ENCODE measurements around the gene MYL6B. TPM values are rescaled to one million over a fixed set of nuclear protein-coding genes. Genes with fewer than 3 reads are reported as not detected.
A peak's percentile ranks its signal among the peaks of the same experiment; 100 is the strongest.

Gene MYL6B
- total and polyA plus RNA-seq, 2 experiments from 2014 or later = 96.9 to 164 TPM

DNA sequence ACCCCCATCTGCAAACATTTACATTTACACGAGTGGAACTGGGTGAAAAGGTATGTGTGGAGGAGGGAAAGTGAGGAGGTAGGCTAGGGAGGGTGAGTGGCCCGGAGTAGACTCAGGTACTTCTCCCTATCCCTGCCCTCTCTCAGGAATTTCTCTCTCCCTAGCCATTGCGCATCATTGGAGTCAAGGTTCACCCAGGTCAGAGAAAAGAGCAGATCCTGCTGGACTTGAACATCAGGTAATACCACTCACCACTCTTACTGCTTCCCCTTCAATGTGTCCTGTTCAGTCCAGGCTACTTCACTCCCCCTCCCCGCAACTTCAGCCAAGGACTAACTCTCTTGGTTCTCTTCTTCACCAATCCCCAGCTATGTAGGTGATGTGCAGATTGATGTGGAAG is 21.5 kb upstream of the MYL6B start:
- H3K79me2 ChIP-seq (replicated peaks; ENCODE audit: insufficient read depth) = peaks cover 21% of the 10 kb centered on the region
- ATAC-seq = no peak
- peaks cover 3% of the 10 kb centered on the region for H3K27me3 Mint-ChIP-seq (ENCODE audit: insufficient read depth, low read depth, poor library complexity)
- H3K27ac Mint-ChIP-seq = no peak overlapping the region
- peaks cover 55% of the 10 kb centered on the region for H3K36me3 Mint-ChIP-seq (ENCODE audit: low read depth)
- H3K4me3 ChIP-seq = no peak overlapping the region
- no peaks in the 10 kb centered on the region for H3K9me2 ChIP-seq (ENCODE audit: insufficient read depth)
- no peak overlapping the region for H3K4me2 ChIP-seq
- no peak for DNase-seq (ENCODE audit: low spot score)
- peaks cover 30% of the 10 kb centered on the region for H3K4me1 Mint-ChIP-seq
- no peak overlapping the region for H2AFZ ChIP-seq
- no peaks in the 10 kb centered on the region; the same call in 1 of the 2 replicates for H3F3A ChIP-seq (replicated peaks; ENCODE audit: low read depth)
- peaks cover 17% of the 10 kb centered on the region for H3K4me1 ChIP-seq (ENCODE audit: insufficient read depth)
- no peaks in the 10 kb centered on the region for H3K9me3 Mint-ChIP-seq
- peaks cover 13% of the 10 kb centered on the region; the same call in 1 of the 2 replicates for H4K20me1 ChIP-seq (replicated peaks; ENCODE audit: insufficient read depth)
- no peak overlapping the region for H3K27ac ChIP-seq (ENCODE audit: low read depth)
- no peaks in the 10 kb centered on the region for H3K27me3 ChIP-seq (ENCODE audit: insufficient read depth)
- peaks cover 30% of the 10 kb centered on the region for H3K36me3 ChIP-seq (ENCODE audit: insufficient read depth)
- TF ChIP-seq ZNF331 (CRISPR knock-in tag; IDR thresholded peaks at IDR 0.05; ENCODE audit: low read depth) = no peak
- TF ChIP-seq, protein P1, sequence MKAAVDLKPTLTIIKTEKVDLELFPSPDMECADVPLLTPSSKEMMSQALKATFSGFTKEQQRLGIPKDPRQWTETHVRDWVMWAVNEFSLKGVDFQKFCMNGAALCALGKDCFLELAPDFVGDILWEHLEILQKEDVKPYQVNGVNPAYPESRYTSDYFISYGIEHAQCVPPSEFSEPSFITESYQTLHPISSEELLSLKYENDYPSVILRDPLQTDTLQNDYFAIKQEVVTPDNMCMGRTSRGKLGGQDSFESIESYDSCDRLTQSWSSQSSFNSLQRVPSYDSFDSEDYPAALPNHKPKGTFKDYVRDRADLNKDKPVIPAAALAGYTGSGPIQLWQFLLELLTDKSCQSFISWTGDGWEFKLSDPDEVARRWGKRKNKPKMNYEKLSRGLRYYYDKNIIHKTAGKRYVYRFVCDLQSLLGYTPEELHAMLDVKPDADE (IDR thresholded peaks at IDR 0.05) = no peak
- no peak for TF ChIP-seq EZH2phosphoT487 (IDR thresholded peaks at IDR 0.05; ENCODE audit: unreplicated experiment)
- TF ChIP-seq EZH2 (IDR thresholded peaks at IDR 0.05; ENCODE audit: low read depth, unreplicated experiment) = no peak
- TF ChIP-seq JUNB (IDR thresholded peaks at IDR 0.05; ENCODE audit: unreplicated experiment) = no peak
- TF ChIP-seq STAT1 (IDR thresholded peaks at IDR 0.05; ENCODE audit: unreplicated experiment) = no peak
- TF ChIP-seq, protein P2, sequence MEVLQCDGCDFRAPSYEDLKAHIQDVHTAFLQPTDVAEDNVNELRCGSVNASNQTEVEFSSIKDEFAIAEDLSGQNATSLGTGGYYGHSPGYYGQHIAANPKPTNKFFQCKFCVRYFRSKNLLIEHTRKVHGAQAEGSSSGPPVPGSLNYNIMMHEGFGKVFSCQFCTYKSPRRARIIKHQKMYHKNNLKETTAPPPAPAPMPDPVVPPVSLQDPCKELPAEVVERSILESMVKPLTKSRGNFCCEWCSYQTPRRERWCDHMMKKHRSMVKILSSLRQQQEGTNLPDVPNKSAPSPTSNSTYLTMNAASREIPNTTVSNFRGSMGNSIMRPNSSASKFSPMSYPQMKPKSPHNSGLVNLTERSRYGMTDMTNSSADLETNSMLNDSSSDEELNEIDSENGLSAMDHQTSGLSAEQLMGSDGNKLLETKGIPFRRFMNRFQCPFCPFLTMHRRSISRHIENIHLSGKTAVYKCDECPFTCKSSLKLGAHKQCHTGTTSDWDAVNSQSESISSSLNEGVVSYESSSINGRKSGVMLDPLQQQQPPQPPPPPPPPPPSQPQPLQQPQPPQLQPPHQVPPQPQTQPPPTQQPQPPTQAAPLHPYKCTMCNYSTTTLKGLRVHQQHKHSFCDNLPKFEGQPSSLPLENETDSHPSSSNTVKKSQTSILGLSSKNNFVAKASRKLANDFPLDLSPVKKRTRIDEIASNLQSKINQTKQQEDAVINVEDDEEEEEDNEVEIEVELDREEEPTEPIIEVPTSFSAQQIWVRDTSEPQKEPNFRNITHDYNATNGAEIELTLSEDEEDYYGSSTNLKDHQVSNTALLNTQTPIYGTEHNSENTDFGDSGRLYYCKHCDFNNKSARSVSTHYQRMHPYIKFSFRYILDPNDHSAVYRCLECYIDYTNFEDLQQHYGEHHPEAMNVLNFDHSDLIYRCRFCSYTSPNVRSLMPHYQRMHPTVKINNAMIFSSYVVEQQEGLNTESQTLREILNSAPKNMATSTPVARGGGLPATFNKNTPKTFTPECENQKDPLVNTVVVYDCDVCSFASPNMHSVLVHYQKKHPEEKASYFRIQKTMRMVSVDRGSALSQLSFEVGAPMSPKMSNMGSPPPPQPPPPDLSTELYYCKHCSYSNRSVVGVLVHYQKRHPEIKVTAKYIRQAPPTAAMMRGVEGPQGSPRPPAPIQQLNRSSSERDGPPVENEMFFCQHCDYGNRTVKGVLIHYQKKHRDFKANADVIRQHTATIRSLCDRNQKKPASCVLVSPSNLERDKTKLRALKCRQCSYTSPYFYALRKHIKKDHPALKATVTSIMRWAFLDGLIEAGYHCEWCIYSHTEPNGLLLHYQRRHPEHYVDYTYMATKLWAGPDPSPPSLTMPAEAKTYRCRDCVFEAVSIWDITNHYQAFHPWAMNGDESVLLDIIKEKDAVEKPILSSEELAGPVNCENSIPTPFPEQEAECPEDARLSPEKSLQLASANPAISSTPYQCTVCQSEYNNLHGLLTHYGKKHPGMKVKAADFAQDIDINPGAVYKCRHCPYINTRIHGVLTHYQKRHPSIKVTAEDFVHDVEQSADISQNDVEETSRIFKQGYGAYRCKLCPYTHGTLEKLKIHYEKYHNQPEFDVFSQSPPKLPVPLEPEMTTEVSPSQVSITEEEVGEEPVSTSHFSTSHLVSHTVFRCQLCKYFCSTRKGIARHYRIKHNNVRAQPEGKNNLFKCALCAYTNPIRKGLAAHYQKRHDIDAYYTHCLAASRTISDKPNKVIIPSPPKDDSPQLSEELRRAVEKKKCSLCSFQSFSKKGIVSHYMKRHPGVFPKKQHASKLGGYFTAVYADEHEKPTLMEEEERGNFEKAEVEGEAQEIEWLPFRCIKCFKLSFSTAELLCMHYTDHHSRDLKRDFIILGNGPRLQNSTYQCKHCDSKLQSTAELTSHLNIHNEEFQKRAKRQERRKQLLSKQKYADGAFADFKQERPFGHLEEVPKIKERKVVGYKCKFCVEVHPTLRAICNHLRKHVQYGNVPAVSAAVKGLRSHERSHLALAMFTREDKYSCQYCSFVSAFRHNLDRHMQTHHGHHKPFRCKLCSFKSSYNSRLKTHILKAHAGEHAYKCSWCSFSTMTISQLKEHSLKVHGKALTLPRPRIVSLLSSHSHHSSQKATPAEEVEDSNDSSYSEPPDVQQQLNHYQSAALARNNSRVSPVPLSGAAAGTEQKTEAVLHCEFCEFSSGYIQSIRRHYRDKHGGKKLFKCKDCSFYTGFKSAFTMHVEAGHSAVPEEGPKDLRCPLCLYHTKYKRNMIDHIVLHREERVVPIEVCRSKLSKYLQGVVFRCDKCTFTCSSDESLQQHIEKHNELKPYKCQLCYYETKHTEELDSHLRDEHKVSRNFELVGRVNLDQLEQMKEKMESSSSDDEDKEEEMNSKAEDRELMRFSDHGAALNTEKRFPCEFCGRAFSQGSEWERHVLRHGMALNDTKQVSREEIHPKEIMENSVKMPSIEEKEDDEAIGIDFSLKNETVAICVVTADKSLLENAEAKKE (CRISPR knock-in tag; IDR thresholded peaks at IDR 0.05) = no peak
- no peak for TF ChIP-seq CREB1 (CRISPR knock-in tag; IDR thresholded peaks at IDR 0.05; ENCODE audit: low read depth)
- TF ChIP-seq CTCF (conservative IDR thresholded peaks at IDR 0.05; ENCODE audit: low read depth in 2 of 2) = no peak
- TF ChIP-seq ZNF114 (CRISPR knock-in tag; IDR thresholded peaks at IDR 0.05) = no peak
- peak overlapping the region; percentile 4; the same call in 2 of the 3 replicates for H3K4me3 Mint-ChIP-seq

Data from GM23338 (cell line).